SK-MEL-5 (cell line): Measurements from ENCODE around the gene KRTAP10-9. TPM values are rescaled to one million over a fixed set of nuclear protein-coding genes. Genes with fewer than 3 reads are reported as not detected.
"Not testable (repeated sequence)": the region's sequence is repeated elsewhere in the genome, so short reads cannot be mapped to it uniquely, and the experiment has no call there.

Experiments used
- DNase-seq: peaks from one replicate; pipeline ENCODE4 v3.0.0-alpha.2; 2016; ENCODE audit warnings: low read depth, low spot score
- in situ Hi-C: cut with HindIII; loops from 2 replicates; pipeline ENCODE4 v1.10.0; 2016; ENCODE audit warnings: low sequenced_read_pairs, high pct_unique_total_duplicates, low pct_unique_long_range_greater_than_20kb
- total RNA-seq: library from RNA; depleted of rRNA; stranded (reverse); fragments of >200 nt; shearing (Covaris generic); gene quantifications from 2 replicates; pipeline ENCODE4 v1.2.3, GENCODE V29; 2014

The KRTAP10-9 gene
- total RNA-seq, 1 experiment from 2014 or later: not detected

DNA sequence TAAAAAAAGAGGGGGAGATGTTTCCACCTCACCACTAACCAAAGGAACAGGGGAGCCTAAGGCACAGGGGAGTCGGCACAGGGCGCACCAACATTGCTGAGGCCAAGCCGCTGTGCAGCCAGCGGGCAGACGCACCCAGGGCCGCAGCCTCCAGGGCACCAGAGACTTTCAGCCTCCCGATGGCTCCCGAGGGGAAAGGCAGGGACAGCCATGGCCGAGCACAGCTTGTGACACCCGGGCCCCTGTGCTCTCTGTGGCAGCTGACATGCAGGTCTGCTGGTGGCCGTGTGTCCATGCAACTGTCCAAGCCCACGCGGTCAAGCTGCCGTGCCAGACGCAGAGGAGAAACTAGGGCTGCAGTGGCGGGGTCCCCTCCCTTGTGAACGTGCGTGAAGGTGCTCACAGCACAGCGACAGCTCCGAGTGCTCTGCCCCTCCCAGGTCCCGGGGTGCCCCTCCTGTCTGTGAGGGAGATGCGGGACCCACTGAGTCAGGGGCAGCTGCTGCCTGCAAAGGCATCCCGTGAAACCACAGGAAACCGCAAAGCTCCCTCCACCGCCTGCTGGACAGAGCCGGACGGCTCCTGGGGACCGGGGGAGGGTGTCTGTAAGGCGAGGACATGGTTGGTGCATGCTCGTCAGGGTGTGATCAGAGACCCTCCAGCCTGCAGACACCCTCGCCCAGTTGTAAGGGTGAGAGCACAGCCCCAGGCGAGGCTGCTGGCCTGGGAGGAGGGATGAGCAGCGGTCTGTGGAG, 21.8 kb downstream of the KRTAP10-9 start:
- in situ Hi-C loops: no loop called here
- DNase-seq: no peak

- in situ Hi-C loops: no loop called here
- DNase-seq: no peak
Measured at GRCh38 chr21:44649521-44650100, 22.7 kb downstream of the KRTAP10-9 start.

GRCh38 chr21:44650265-44650972, 23.5 kb downstream of the KRTAP10-9 start:
- in situ Hi-C loops: no loop called here
- DNase-seq: no peak

GRCh38 chr21:44650973-44651675, 24.2 kb downstream of the KRTAP10-9 start:
- no peak for DNase-seq
- in situ Hi-C loops: no loop called here

DNA sequence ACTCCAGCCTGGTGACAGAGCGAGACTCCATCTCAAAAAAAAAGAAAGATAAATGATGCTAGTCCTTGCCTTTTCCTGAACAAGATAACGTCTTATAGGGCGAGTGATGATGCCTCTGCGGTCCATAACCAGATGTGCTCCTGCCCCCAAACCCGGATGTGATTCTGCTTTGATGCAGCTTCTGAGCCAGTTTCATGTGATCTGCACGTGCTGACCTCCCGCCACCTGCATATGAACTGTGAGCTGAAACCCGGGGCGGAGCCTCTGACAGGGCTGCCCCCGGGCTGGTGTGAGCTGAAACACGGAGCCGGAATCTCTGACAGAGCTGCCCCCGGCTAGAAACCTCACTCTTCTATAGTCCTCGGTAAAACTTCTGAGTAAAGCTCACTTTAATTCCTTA, 26.2 kb downstream of the KRTAP10-9 start:
- DNase-seq: peak; percentile 34

GRCh38 chr21:44653656-44654575, 27.0 kb downstream of the KRTAP10-9 start:
- in situ Hi-C loops: no loop called here

More for the DNA sequence above, 26.2 kb downstream of the KRTAP10-9 start:
- in situ Hi-C loops: no loop called here

DNA sequence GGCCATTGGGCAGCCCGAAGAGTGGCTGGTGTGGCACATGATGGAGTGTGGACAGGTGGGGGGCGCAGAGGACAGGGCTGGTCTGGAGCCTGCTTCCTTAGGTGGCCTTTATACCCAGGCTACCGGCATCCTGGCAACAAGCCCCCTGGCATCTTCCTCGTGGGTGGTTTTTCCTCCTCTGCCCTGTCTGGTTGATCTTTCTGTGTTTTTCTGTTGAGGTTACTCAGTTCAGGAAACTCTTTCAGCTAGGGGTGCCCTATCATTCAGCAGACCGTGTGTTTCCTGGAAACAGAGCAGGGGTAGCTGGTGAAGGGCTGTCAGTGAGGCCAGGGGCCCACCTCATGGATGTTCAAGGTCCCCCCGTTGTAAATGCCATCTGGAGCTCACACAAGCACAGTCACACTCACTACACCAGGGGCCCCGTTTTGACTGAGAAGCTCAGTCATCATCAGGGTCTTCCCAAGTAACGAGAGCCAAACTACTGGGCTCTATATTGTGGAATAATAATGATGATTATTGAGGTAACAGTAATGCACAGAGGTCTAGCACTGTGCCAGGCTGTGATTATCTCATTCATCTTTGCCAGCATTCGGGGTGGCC, 27.8 kb downstream of the KRTAP10-9 start, which contains the start of gene KRTAP12-4:
TSS of gene KRTAP12-4 (minus strand) at position 84 of the 600 bp plus-strand sequence. CDS start at position 39, 45 bp downstream.
- in situ Hi-C loops: no loop called here
- DNase-seq: no peak

More at GRCh38 chr21:44653656-44654575, 27.0 kb downstream of the KRTAP10-9 start:
- DNase-seq: no peak

GRCh38 chr21:44656868-44657267, 30.0 kb downstream of the KRTAP10-9 start:
- in situ Hi-C loops: no loop called here
- no peak for DNase-seq

DNA sequence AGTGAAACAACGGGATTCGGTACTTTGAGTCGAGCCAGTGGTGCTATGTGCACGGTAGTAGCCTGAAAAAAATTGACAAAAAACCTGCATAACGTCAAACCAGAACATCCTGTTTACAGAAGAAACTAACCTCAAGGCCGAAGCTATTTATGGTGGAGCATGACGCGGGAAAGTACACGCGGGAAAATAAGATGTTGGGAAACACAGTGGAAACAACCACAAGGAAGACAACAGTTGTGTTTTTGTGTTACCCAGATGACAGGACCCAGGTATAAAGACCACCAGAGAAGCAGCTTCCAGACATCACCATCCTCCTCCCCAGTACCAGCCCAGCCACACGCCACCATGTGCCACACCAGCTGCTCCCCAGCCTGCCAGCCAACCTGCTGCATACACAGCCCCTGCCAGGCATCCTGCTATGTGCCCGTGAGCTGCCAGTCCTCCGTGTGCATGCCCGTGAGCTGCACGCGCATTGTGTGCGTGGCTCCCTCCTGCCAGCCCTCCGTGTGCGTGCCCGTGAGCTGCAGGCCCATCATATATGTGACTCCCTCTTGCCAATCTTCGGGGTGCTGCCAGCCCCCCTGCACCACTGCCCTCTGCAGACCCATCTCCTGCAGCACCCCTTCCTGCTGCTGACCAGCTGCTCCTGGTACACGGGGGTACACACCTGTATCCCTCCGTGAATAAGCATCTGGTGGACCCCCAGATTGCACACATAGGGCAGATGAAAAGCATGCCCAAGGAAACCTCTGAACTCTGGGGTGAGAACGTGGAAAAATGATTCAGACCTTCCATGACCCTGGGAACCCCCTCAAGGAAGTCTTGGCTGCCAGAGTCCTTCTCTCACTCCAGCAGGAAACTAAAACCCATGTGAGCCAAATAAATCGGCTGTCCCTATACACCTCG, 31.0 kb downstream of the KRTAP10-9 start, which contains the start of gene KRTAP12-3:
TSS of gene KRTAP12-3 (plus strand) at position 298 of the 906 bp plus-strand sequence. CDS start at position 346, 48 bp downstream.
- in situ Hi-C loops: no loop called here

DNA sequence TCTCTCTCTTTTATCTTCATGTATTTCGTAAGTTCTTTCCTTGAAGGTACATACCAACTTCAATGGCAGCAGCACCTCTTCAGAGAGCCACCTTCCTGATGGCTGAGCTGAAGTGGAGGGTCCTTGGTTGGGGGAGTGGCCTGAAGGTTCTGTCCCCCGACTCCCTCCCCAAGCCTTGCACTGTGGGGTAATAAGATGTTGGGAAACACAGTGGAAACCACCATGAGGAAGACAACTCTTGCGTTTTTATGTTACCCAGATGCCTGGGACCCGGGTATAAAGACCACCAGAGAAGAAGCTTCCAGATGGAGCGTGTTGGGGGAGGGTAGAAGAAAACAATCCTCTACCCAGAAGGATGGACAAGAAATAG, 31.6 kb downstream of the KRTAP10-9 start:
- in situ Hi-C loops: no loop called here
- DNase-seq: no peak

More for the DNA sequence above, 31.0 kb downstream of the KRTAP10-9 start, which contains the start of gene KRTAP12-3:
- no peak for DNase-seq

GRCh38 chr21:44658913-44659595, 32.2 kb downstream of the KRTAP10-9 start:
- in situ Hi-C loops: no loop called here
- DNase-seq: no peak

DNA sequence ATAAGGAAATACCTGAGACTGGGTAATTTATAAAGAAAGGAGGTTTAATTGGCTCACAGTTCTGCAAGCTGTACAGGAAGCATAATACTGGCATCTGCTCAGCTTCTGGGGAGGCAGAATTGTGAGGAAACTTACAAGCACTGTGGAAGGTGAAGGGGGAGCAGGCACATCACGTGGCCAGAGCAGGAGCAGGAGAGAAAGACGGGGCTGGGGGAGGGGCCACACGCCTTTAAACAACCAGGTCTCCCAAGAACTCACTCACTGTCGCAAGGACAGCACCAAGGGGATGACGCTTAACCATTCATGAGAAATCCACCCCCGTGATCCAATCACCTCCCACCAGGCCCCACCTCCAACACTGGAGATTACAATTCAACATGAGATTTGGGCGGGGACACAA, 34.7 kb downstream of the KRTAP10-9 start:
- in situ Hi-C loops, DNase-seq: not testable (repeated sequence)

DNA sequence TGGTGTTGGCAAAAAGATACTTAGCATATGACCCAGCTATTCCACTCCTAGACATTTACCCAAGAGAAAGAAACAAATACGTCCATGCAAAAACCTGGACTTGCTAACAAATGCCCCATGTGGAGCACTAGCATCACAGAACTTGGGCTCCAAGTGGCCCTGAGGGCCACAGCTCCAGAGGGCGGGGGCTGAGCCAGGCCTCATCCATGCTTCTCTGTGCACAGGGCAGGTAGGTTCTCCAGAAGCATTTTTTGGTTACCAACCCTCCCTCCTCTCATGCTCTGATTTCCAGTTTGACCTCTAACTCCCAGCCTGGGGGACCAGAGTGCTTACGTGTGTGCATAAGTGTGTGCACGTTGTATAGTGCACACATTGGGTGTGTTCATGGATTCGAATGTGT, 37.8 kb downstream of the KRTAP10-9 start:
- in situ Hi-C loops: no loop called here
- DNase-seq: no peak

DNA sequence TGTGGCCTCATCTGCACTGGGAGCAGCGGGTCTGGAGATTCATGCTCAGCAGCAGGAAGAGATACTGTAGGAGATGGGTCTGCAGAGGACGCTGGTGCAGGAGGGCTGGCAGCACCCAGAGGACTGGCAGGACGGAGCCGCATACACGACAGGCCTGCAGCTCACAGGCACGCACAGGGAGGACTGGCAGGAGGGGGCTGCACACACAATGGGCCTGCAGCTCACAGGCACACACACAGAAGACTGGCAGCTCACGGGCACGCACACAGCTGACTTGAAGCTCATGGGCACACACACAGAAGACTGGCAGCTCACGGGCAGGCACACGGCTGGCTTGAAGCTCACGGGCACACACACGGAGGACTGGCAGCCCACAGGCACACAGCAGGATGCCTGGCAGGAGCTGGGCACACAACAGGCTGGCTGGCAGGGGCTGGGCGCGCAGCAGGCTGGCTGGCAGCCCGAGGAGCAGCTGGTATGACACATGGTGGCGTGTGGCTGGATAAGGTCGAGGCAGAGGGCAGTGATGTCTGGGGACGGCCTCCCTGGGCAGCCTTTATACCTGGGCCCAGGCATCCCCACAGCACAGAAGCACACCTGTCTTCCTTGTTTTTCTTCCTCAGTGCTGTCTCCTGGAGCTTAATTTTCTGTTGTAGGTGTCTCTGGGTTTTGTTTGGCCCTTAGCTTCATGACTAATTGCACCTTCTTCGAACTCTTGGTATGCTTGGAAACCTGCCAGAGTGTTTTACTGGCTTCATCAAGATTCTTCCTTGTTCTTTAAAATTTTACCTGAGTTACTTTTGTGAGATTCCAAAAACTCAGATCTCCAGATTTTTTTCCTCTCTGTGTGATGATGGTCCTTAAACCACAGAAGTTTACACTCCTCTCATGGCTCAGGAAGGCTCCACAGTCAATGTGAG, 39.8 kb downstream of the KRTAP10-9 start, which contains the start of gene KRTAP12-2:
TSS of gene KRTAP12-2 (minus strand) at position 527 of the 920 bp plus-strand sequence. CDS start at position 486, 41 bp downstream.
- in situ Hi-C loops: no loop called here
- no peak for DNase-seq
